Sigmoid colon (tissue), 7 donors: ENCODE measurements around the gene LHX1. TPM values are rescaled to one million over a fixed set of nuclear protein-coding genes. Genes with fewer than 3 reads are reported as not detected.

Experiments
- DNase-seq: peaks from one replicate; pipeline ENCODE4 v3.0.0-alpha.2; 2019
- H3K27ac ChIP-seq, 4 donors: fragments of 200-600 bp; sonication (generic); one replicate each; pipeline ENCODE4 v1.5.1; 2016 to 2019; ENCODE audit warnings: mild to moderate bottlenecking in 1 of 4
- H3K27me3 ChIP-seq, 3 donors: fragments of 200-600 bp; sonication (generic); one replicate each; pipeline ENCODE4 v1.5.1; 2019; ENCODE audit warnings: mild to moderate bottlenecking in 1 of 3
- H3K36me3 ChIP-seq, 4 donors: fragments of 200-600 bp; sonication (generic); one replicate each; pipeline ENCODE4 v1.5.1; 2016 to 2019
- H3K4me1 ChIP-seq, 4 donors: fragments of 200-600 bp; sonication (generic); one replicate each; pipeline ENCODE4 v1.5.1; 2017 to 2019
- H3K4me3 ChIP-seq, 4 donors: fragments of 200-600 bp; sonication (generic); one replicate each; pipeline ENCODE4 v1.5.1; 2017 to 2019; ENCODE audit warnings: mild to moderate bottlenecking in 2 of 4, moderate library complexity in 1 of 4
- H3K9me3 ChIP-seq, 4 donors: fragments of 200-600 bp in 3 of 4; sonication (generic) in 3 of 4; one replicate each; pipeline versions ENCODE4 v1.5.1 to v1.6.1; 2013 to 2019
- EP300 ChIP-seq, 4 donors: sonication (generic); formaldehyde crosslinking; IDR thresholded peaks; one replicate each; pipeline ENCODE4 v1.6.1; 2017; ENCODE audit warnings: antibody characterized with exemption in 4 of 4
- POLR2A ChIP-seq, 2 donors: fragments of 450-650 bp; IDR thresholded peaks; one replicate each; pipeline ENCODE4 v1.6.1; 2016; ENCODE audit warnings: antibody characterized with exemption in 2 of 2, mild to moderate bottlenecking in 2 of 2, moderate library complexity in 2 of 2
- POLR2AphosphoS5 ChIP-seq, 4 donors: sonication (generic); formaldehyde crosslinking; IDR thresholded peaks; one replicate each; pipeline ENCODE4 v1.6.1; 2017; ENCODE audit warnings: antibody characterized with exemption in 4 of 4
- WGBS, 2 donors: extraction: QIAGEN DNeasy Blood & Tissue Kit; methylation state at CpG; one replicate each; pipeline ENCODE4 v1.1.7; 2013; 5-methylcytosine and 5-hydroxymethylcytosine counted together
- intact Hi-C: fragments of 100-400 bp; cut with DNase I; formaldehyde crosslinking; loops from one replicate; pipeline ENCODE4 v1.15.1; 2023
- polyA plus RNA-seq, 3 donors: library from polyadenylated mRNA; stranded (reverse); fragments of 200-250 nt; gene quantifications; one replicate each; pipeline ENCODE4 v1.2.3, GENCODE V29; 2013
- total RNA-seq, 4 donors: library from RNA; depleted of rRNA; stranded (reverse); fragments of >200 nt; gene quantifications; one replicate each; pipeline ENCODE4 v1.1.0, GENCODE V29; 2016
- TF ChIP-seq, protein P1 (sequence below), 4 experiments: fragments of 450-650 bp in 3 of 4; fragments of 200-600 bp in 1 of 4; IDR thresholded peaks; one replicate each; pipeline ENCODE4 v1.5.1; 2016 to 2019; ENCODE audit warnings: antibody characterized with exemption in 4 of 4, mild to moderate bottlenecking in 3 of 4, moderate library complexity in 2 of 4
- donor health status: healthy with polysubstance abuse.
- donor health status: Bipolar disorder and iron deficiency.
- donor health status: healthy.

The LHX1 gene
- not detected for total RNA-seq
- not detected for polyA plus RNA-seq

GRCh38 chr17:36937001-36937958, at the start of gene LHX1:
TSS of gene LHX1 (plus strand) at chr17:36937475. CDS start at chr17:36938198, 723 bp downstream.
- Histone ChIP-seq H3K9me3 (no peaks in the 10 kb centered on the region), H3K27me3 (peaks cover 98 to 100% (median 100%) of the 10 kb centered on the region in 3 donors), H3K27ac (no peak within 1 kb of the TSS), H3K4me1 (peaks cover 0 to 80% (median 73%) of the 10 kb centered on the region in 4 donors), H3K4me3 (peak within 1 kb of the TSS in 2 of 4 donors; percentile 4 to 13), H3K36me3 (no peaks in the 10 kb centered on the region)
- 3% methylated on average over 75 of the region's 75 CpGs for WGBS, 2 donors
- DNase-seq: no peak
- intact Hi-C loops: no loop called here
- TF ChIP-seq POLR2AphosphoS5 (IDR thresholded peaks at IDR 0.05) (peak in 3 of 4 donors; percentile 30 to 79 (median 67)), POLR2A (IDR thresholded peaks at IDR 0.05) (no peak)

- Histone ChIP-seq H3K27ac (no peak overlapping the region), H3K27me3 (peaks cover 5 to 50% (median 25%) of the 10 kb centered on the region in 3 donors), H3K36me3 (no peaks in the 10 kb centered on the region), H3K9me3 (no peaks in the 10 kb centered on the region), H3K4me3 (no peak overlapping the region), H3K4me1 (no peaks in the 10 kb centered on the region)
- DNase-seq: no peak
- WGBS, 2 donors: 70 to 77% methylated on average over 8 of the region's 8 CpGs
- intact Hi-C loops: no loop called here
- no peak for TF ChIP-seq POLR2A (IDR thresholded peaks at IDR 0.05)
- no peak for TF ChIP-seq EP300 (IDR thresholded peaks at IDR 0.05)
- TF ChIP-seq, protein P1, sequence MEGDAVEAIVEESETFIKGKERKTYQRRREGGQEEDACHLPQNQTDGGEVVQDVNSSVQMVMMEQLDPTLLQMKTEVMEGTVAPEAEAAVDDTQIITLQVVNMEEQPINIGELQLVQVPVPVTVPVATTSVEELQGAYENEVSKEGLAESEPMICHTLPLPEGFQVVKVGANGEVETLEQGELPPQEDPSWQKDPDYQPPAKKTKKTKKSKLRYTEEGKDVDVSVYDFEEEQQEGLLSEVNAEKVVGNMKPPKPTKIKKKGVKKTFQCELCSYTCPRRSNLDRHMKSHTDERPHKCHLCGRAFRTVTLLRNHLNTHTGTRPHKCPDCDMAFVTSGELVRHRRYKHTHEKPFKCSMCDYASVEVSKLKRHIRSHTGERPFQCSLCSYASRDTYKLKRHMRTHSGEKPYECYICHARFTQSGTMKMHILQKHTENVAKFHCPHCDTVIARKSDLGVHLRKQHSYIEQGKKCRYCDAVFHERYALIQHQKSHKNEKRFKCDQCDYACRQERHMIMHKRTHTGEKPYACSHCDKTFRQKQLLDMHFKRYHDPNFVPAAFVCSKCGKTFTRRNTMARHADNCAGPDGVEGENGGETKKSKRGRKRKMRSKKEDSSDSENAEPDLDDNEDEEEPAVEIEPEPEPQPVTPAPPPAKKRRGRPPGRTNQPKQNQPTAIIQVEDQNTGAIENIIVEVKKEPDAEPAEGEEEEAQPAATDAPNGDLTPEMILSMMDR (IDR thresholded peaks at IDR 0.05): no peak
- no peak for TF ChIP-seq POLR2AphosphoS5 (IDR thresholded peaks at IDR 0.05)
Measured at GRCh38 chr17:36888236-36888951, 48.9 kb upstream of the LHX1 start.

DNA sequence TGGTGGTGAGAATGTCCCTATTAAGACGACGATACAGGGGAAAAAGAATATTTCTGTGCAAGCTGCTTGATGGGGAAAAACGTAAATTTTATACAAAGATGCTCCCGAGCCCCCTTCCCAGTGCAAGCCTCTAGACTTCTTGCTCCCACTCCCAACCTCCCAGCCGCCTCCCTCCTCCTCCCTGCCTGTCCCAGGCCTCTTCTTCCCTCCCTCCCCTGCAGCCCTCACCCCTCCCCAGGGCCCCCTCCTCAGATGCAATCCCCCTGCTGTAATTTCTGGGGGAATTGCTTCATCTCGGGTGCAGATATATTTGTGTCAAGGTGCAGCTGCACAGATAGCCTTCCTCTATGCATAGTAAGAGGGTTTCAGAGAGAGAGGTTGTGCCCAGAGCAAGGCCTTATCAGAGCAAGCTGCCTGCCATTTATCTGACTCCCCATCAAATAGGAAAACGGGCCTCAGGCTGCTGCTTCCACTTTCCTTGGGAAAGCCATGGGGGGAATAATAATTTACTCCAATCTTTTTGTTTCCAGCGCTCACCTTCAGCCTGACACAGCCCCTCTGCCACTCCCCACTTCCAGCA, 47.4 kb upstream of the LHX1 start:
- Histone ChIP-seq H3K4me1 (no peaks in the 10 kb centered on the region), H3K27ac (no peak overlapping the region), H3K27me3 (peaks cover 0 to 36% (median 13%) of the 10 kb centered on the region in 3 donors), H3K4me3 (no peak overlapping the region), H3K36me3 (no peaks in the 10 kb centered on the region), H3K9me3 (no peaks in the 10 kb centered on the region)
- no peak for TF ChIP-seq EP300 (IDR thresholded peaks at IDR 0.05)
- 56 to 68% methylated on average over 8 of the region's 8 CpGs for WGBS, 2 donors
- intact Hi-C loops: no loop called here
- no peak for DNase-seq

- Histone ChIP-seq H3K9me3 (no peaks in the 10 kb centered on the region), H3K36me3 (no peaks in the 10 kb centered on the region), H3K4me1 (no peaks in the 10 kb centered on the region), H3K4me3 (no peak overlapping the region), H3K27ac (no peak overlapping the region), H3K27me3 (peaks cover 0 to 34% (median 8%) of the 10 kb centered on the region in 3 donors)
- WGBS, 2 donors: 64 to 73% methylated on average over 13 of the region's 13 CpGs
- intact Hi-C loops: no loop called here
- TF ChIP-seq, protein P1 (IDR thresholded peaks at IDR 0.05): no peak
- TF ChIP-seq POLR2A (IDR thresholded peaks at IDR 0.05): no peak
- TF ChIP-seq POLR2AphosphoS5 (IDR thresholded peaks at IDR 0.05): no peak
- TF ChIP-seq EP300 (IDR thresholded peaks at IDR 0.05): no peak
- DNase-seq: no peak
Measured at GRCh38 chr17:36890398-36891168, 46.7 kb upstream of the LHX1 start.

GRCh38 chr17:36892112-36892838, 45.0 kb upstream of the LHX1 start:
- WGBS, 2 donors: 86 to 90% methylated on average over 7 of the region's 7 CpGs
- no peak for TF ChIP-seq POLR2AphosphoS5 (IDR thresholded peaks at IDR 0.05)
- TF ChIP-seq, protein P1 (IDR thresholded peaks at IDR 0.05): no peak
- no peak for TF ChIP-seq EP300 (IDR thresholded peaks at IDR 0.05)
- no peak for TF ChIP-seq POLR2A (IDR thresholded peaks at IDR 0.05)
- no peaks in the 10 kb centered on the region for H3K9me3 ChIP-seq

More at GRCh38 chr17:36892112-36892838, 45.0 kb upstream of the LHX1 start:
- no peak overlapping the region for H3K4me3 ChIP-seq
- H3K4me1 ChIP-seq: no peaks in the 10 kb centered on the region
- no peaks in the 10 kb centered on the region for H3K36me3 ChIP-seq
- intact Hi-C loops: no loop called here
- no peak for DNase-seq
- no peak overlapping the region for H3K27ac ChIP-seq
- peaks cover 0 to 34% (median 8%) of the 10 kb centered on the region in 3 donors for H3K27me3 ChIP-seq
